Activated CD8-positive, alpha-beta memory T cell treated with anti-CD3 and anti-CD28 coated beads for 36 hours (primary cell): ENCODE data around the gene AK1. TPM values are rescaled to one million over a fixed set of nuclear protein-coding genes. Genes with fewer than 3 reads are reported as not detected.

Source experiments
- CTCF ChIA-PET: fragments of 350-600 bp; sonication (Branson Sonifier 250); formaldehyde crosslinking; loops from one replicate; lab custom pipeline; 2021; ENCODE audit warnings: antibody characterized with exemption; lab: Charles Lee
- POLR2A ChIA-PET: fragments of 350-600 bp; sonication (Branson Sonifier 250); formaldehyde crosslinking; loops from one replicate; lab custom pipeline; 2021; ENCODE audit warnings: antibody characterized with exemption; lab: Charles Lee
- total RNA-seq, 2 experiments: library from RNA; stranded (reverse); gene quantifications; one replicate each; pipeline ENCODE4 v1.2.3, GENCODE V29; 2021

The AK1 gene
- total RNA-seq, 2 experiments from 2014 or later = 11.6 to 12.6 TPM

GRCh38 chr9:127825319-127826051 lies 52.0 kb downstream of the AK1 start:
- ChIA-PET POLR2A (no interaction called here), CTCF (interaction anchor here (1.0 to 1.2 kb wide), 2 partner anchors 99 to 157 kb away, joined by 3 read pairs; no protein-coding TSS in a partner anchor)

GRCh38 chr9:127822108-127822507 lies 55.4 kb downstream of the AK1 start:
- ChIA-PET POLR2A (no interaction called here), CTCF (interaction anchor here (0.8 kb wide), 1 partner anchor 21 kb away, joined by 3 read pairs; no protein-coding TSS in a partner anchor)

GRCh38 chr9:127818574-127818973 lies 58.9 kb downstream of the AK1 start:
- ChIA-PET CTCF (interaction anchor here (2.8 kb wide), 1 partner anchor 51 kb away, joined by 9 read pairs; no protein-coding TSS in a partner anchor), POLR2A (interaction anchor here (0.6 to 1.0 kb wide), 2 partner anchors 10 to 46 kb away, joined by 3 to 5 read pairs; no protein-coding TSS in a partner anchor)

GRCh38 chr9:127817881-127818434 lies 59.5 kb downstream of the AK1 start:
- ChIA-PET POLR2A (interaction anchor here (1.0 kb wide), 1 partner anchor 9 kb away, joined by 3 read pairs; no protein-coding TSS in a partner anchor), CTCF (interaction anchor here (1.1 to 2.8 kb wide), 3 partner anchors 11 to 103 kb away, joined by 3 to 9 read pairs (median 3); no protein-coding TSS in a partner anchor)

DNA sequence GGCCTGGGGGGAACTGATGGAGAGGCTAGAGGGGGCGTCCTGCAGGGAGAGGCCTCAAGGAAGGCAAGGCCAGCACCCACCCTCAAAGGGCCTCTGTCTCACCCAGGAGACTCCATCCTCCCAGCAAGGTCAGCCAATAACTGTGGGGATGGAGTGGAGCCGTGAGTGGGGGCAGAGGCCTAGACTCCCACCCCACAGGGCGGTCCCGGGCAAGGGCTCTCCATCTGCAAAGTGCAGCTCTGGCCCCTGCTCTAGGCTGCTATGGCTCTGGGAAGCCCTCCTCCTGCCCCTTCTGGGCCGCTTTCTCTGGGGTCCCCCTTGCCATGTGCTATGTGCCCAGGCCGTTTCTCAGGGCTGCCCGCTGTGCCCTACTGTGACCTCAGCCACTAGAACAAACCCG lies 60.7 kb downstream of the AK1 start:
- ChIA-PET POLR2A (no interaction called here), CTCF (interaction anchor here (0.6 to 2.8 kb wide), 3 partner anchors 10 to 53 kb away, joined by 3 to 9 read pairs (median 3); no protein-coding TSS in a partner anchor)

Other genes starting within 250 kb of the AK1 start
- gene CFAP157, start 170.7 kb downstream of the AK1 start, total RNA-seq = not detected
- 10 to 100 TPM; 27.8 to 28.8 TPM for gene PTRH1, start 162.0 kb downstream of the AK1 start, total RNA-seq
- gene TTC16, start 161.6 kb downstream of the AK1 start, total RNA-seq = 1 to 10 TPM; 1.3 to 1.4 TPM
- gene TOR2A, start 142.4 kb downstream of the AK1 start, total RNA-seq = 10 to 100 TPM; 24.9 TPM
- gene SH2D3C, start 99.0 kb downstream of the AK1 start, total RNA-seq = 10 to 100 TPM; 17.4 to 18.3 TPM
- gene CDK9, start 91.6 kb downstream of the AK1 start, total RNA-seq = 100 to 1,000 TPM; 103 to 109 TPM
- 100 to 1,000 TPM; 106 to 107 TPM for gene FPGS, start 74.8 kb downstream of the AK1 start, total RNA-seq
- 10 to 100 TPM; 19.0 to 20.5 TPM for gene ENG, start 23.0 kb downstream of the AK1 start, total RNA-seq
- 10 to 100 TPM; 52.6 to 61.1 TPM for gene ST6GALNAC6, start 21.9 kb upstream of the AK1 start, total RNA-seq
- 10 to 100 TPM; 44.1 to 44.2 TPM for gene ST6GALNAC4, start 39.4 kb upstream of the AK1 start, total RNA-seq
- 1 to 10 TPM; 1.0 to 2.5 TPM for gene PIP5KL1, start 53.1 kb upstream of the AK1 start, total RNA-seq
- gene DPM2, start 60.2 kb upstream of the AK1 start, total RNA-seq = 10 to 100 TPM; 74.8 to 76.5 TPM
- gene EEIG1, start 103.3 kb upstream of the AK1 start, total RNA-seq = 10 to 100 TPM; 47.3 to 48.5 TPM
- gene NAIF1, start 189.6 kb upstream of the AK1 start, total RNA-seq = 10 to 100 TPM; 13.3 to 15.1 TPM
- gene SLC25A25, start 190.6 kb upstream of the AK1 start, total RNA-seq = 10 to 100 TPM; 15.5 to 16.0 TPM